SK-N-SH treated with all-trans-retinoic acid at 6 μM for 48 hours (cell line): Measurements from ENCODE around the gene CNOT10.

Source experiments
- ATAC-seq: fragments of 200-7000 bp; cut with Tn5 transposase; 3 replicates; pipeline ENCODE4 v1.9.1; 2020; ENCODE audit warnings: mild to moderate bottlenecking, moderate library complexity
- ARNTL ChIP-seq: fragments of 450-650 bp; formaldehyde crosslinking; IDR thresholded peaks from 2 replicates; pipeline ENCODE4 v1.5.0; 2020; ENCODE audit warnings: low read depth, mild to moderate bottlenecking, moderate library complexity, borderline replicate concordance
- BACH2 ChIP-seq: fragments of 250-450 bp; sonication (Bioruptor Pico); IDR thresholded peaks from 2 replicates; pipeline ENCODE4 v1.9.0; 2021; ENCODE audit warnings: mild to moderate bottlenecking, borderline replicate concordance
- CSDC2 ChIP-seq: fragments of 250-450 bp; sonication (Bioruptor Pico); IDR thresholded peaks from 2 replicates; pipeline ENCODE4 v1.5.0; 2020; ENCODE audit warnings: mild to moderate bottlenecking, moderate library complexity
- ESRRG ChIP-seq: fragments of 250-450 bp; sonication (Bioruptor Pico); IDR thresholded peaks from 2 replicates; pipeline ENCODE4 v1.6.1; 2021; ENCODE audit warnings: mild to moderate bottlenecking
- GLIS3 ChIP-seq: fragments of 250-450 bp; sonication (Bioruptor Pico); IDR thresholded peaks from 2 replicates; pipeline ENCODE4 v1.5.0; 2020; ENCODE audit warnings: mild to moderate bottlenecking, moderate library complexity
- ISL1 ChIP-seq: fragments of 250-450 bp; sonication (Bioruptor Pico); IDR thresholded peaks from 2 replicates; pipeline ENCODE4 v2.1.2; 2022; ENCODE audit warnings: mild to moderate bottlenecking, moderate library complexity
- OSR1 ChIP-seq: fragments of 250-450 bp; sonication (Bioruptor Pico); IDR thresholded peaks from 2 replicates; pipeline ENCODE4 v1.8.0; 2022; ENCODE audit warnings: moderate library complexity, mild to moderate bottlenecking, inconsistent platforms
- PPARA ChIP-seq: fragments of 250-450 bp; sonication (Bioruptor Pico); IDR thresholded peaks from 2 replicates; pipeline ENCODE4 v1.5.0; 2020; ENCODE audit warnings: mild to moderate bottlenecking, borderline replicate concordance
- SNAI2 ChIP-seq: fragments of 250-450 bp; sonication (Bioruptor Pico); IDR thresholded peaks from 2 replicates; pipeline ENCODE4 v1.5.0; 2020; ENCODE audit warnings: mild to moderate bottlenecking, moderate library complexity
- TCF4 ChIP-seq: fragments of 250-450 bp; sonication (Bioruptor Pico); IDR thresholded peaks from 2 replicates; pipeline ENCODE4 v1.8.0; 2021; ENCODE audit warnings: mild to moderate bottlenecking, moderate library complexity, borderline replicate concordance
- TOX ChIP-seq: fragments of 250-450 bp; sonication (Bioruptor Pico); IDR thresholded peaks from 2 replicates; pipeline ENCODE4 v1.8.0; 2021; ENCODE audit warnings: mild to moderate bottlenecking, moderate library complexity, borderline replicate concordance
- ZC3H10 ChIP-seq: fragments of 250-450 bp; sonication (Bioruptor Pico); IDR thresholded peaks from 2 replicates; pipeline ENCODE4 v1.5.1; 2021; ENCODE audit warnings: mild to moderate bottlenecking, moderate library complexity
- ZFP3 ChIP-seq: fragments of 250-450 bp; sonication (Bioruptor Pico); IDR thresholded peaks from 2 replicates; pipeline ENCODE4 v1.5.0; 2020; ENCODE audit warnings: mild to moderate bottlenecking, moderate library complexity
- ZFP30 ChIP-seq: fragments of 450-650 bp; formaldehyde crosslinking; IDR thresholded peaks from 2 replicates; pipeline ENCODE4 v1.5.0; 2022; ENCODE audit warnings: mild to moderate bottlenecking, moderate library complexity
- ZNF565 ChIP-seq: fragments of 450-650 bp; formaldehyde crosslinking; conservative IDR thresholded peaks from 2 replicates; pipeline ENCODE4 v1.5.0; 2020; ENCODE audit warnings: low read depth, mild to moderate bottlenecking, moderate library complexity
- ZNF70 ChIP-seq: fragments of 450-650 bp; formaldehyde crosslinking; IDR thresholded peaks from 2 replicates; pipeline ENCODE4 v1.5.0; 2020; ENCODE audit warnings: mild to moderate bottlenecking, moderate library complexity
- TF ChIP-seq, protein P1 (sequence below): fragments of 250-450 bp; sonication (Bioruptor Pico); IDR thresholded peaks from 2 replicates; pipeline ENCODE4 v1.5.1; 2021; ENCODE audit warnings: mild to moderate bottlenecking, moderate library complexity
- TF ChIP-seq, protein P2 (sequence below): fragments of 250-450 bp; sonication (Bioruptor Pico); IDR thresholded peaks from 2 replicates; pipeline ENCODE4 v1.5.1; 2020; ENCODE audit warnings: low read depth, mild to moderate bottlenecking, moderate library complexity
- TF ChIP-seq, protein P3 (sequence below): fragments of 250-450 bp; sonication (Bioruptor Pico); IDR thresholded peaks from 2 replicates; pipeline ENCODE4 v1.8.0; 2021; ENCODE audit warnings: low read depth, mild to moderate bottlenecking, moderate library complexity, borderline replicate concordance
- TF ChIP-seq, protein P4 (sequence below): fragments of 250-450 bp; sonication (Bioruptor Pico); IDR thresholded peaks from 2 replicates; pipeline ENCODE4 v1.5.0; 2020; ENCODE audit warnings: mild to moderate bottlenecking, moderate library complexity
- TF ChIP-seq, protein P5 (sequence below): fragments of 250-450 bp; sonication (Bioruptor Pico); IDR thresholded peaks from 2 replicates; pipeline ENCODE4 v1.8.0; 2020; ENCODE audit warnings: mild to moderate bottlenecking, moderate library complexity, borderline replicate concordance

Gene CNOT10

DNA sequence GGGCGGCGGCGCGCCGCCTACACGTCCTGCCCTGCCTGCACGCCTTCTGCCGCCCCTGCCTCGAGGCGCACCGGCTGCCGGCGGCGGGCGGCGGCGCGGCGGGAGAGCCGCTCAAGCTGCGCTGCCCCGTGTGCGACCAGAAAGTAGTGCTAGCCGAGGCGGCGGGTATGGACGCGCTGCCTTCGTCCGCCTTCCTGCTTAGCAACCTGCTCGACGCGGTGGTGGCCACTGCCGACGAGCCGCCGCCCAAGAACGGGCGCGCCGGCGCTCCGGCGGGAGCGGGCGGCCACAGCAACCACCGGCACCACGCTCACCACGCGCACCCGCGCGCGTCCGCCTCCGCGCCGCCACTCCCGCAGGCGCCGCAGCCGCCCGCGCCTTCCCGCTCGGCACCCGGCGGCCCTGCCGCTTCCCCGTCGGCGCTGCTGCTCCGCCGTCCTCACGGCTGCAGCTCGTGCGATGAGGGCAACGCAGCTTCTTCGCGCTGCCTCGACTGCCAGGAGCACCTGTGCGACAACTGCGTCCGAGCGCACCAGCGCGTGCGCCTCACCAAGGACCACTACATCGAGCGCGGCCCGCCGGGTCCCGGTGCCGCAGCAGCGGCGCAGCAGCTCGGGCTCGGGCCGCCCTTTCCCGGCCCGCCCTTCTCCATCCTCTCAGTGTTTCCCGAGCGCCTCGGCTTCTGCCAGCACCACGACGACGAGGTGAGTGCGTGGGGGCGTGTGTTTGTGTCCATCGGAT, 133.4 kb downstream of the CNOT10 start:
- no peak for ATAC-seq
- TF ChIP-seq ZFP3, result no peak
- TF ChIP-seq, protein P1, sequence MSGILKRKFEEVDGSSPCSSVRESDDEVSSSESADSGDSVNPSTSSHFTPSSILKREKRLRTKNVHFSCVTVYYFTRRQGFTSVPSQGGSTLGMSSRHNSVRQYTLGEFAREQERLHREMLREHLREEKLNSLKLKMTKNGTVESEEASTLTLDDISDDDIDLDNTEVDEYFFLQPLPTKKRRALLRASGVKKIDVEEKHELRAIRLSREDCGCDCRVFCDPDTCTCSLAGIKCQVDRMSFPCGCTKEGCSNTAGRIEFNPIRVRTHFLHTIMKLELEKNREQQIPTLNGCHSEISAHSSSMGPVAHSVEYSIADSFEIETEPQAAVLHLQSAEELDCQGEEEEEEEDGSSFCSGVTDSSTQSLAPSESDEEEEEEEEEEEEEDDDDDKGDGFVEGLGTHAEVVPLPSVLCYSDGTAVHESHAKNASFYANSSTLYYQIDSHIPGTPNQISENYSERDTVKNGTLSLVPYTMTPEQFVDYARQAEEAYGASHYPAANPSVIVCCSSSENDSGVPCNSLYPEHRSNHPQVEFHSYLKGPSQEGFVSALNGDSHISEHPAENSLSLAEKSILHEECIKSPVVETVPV (CRISPR knock-in tag), result no peak
- TF ChIP-seq CSDC2, result no peak
- TF ChIP-seq, protein P2, sequence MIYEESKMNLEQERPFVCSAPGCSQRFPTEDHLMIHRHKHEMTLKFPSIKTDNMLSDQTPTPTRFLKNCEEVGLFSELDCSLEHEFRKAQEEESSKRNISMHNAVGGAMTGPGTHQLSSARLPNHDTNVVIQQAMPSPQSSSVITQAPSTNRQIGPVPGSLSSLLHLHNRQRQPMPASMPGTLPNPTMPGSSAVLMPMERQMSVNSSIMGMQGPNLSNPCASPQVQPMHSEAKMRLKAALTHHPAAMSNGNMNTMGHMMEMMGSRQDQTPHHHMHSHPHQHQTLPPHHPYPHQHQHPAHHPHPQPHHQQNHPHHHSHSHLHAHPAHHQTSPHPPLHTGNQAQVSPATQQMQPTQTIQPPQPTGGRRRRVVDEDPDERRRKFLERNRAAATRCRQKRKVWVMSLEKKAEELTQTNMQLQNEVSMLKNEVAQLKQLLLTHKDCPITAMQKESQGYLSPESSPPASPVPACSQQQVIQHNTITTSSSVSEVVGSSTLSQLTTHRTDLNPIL, result no peak
- no peak for TF ChIP-seq ZNF70
- no peak for TF ChIP-seq GLIS3 (CRISPR knock-in tag)
- no peak for TF ChIP-seq ZNF565 (CRISPR knock-in tag)
- no peak for TF ChIP-seq BACH2 (CRISPR knock-in tag)
- no peak for TF ChIP-seq ISL1 (CRISPR knock-in tag)
- no peak for TF ChIP-seq TOX (CRISPR knock-in tag)
- no peak for TF ChIP-seq ARNTL (CRISPR knock-in tag)
- TF ChIP-seq, protein P3, sequence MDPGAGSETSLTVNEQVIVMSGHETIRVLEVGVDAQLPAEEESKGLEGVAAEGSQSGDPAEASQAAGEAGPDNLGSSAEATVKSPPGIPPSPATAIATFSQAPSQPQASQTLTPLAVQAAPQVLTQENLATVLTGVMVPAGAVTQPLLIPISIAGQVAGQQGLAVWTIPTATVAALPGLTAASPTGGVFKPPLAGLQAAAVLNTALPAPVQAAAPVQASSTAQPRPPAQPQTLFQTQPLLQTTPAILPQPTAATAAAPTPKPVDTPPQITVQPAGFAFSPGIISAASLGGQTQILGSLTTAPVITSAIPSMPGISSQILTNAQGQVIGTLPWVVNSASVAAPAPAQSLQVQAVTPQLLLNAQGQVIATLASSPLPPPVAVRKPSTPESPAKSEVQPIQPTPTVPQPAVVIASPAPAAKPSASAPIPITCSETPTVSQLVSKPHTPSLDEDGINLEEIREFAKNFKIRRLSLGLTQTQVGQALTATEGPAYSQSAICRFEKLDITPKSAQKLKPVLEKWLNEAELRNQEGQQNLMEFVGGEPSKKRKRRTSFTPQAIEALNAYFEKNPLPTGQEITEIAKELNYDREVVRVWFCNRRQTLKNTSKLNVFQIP (CRISPR knock-in tag), result no peak
- TF ChIP-seq OSR1 (CRISPR knock-in tag), result no peak
- TF ChIP-seq, protein P4, sequence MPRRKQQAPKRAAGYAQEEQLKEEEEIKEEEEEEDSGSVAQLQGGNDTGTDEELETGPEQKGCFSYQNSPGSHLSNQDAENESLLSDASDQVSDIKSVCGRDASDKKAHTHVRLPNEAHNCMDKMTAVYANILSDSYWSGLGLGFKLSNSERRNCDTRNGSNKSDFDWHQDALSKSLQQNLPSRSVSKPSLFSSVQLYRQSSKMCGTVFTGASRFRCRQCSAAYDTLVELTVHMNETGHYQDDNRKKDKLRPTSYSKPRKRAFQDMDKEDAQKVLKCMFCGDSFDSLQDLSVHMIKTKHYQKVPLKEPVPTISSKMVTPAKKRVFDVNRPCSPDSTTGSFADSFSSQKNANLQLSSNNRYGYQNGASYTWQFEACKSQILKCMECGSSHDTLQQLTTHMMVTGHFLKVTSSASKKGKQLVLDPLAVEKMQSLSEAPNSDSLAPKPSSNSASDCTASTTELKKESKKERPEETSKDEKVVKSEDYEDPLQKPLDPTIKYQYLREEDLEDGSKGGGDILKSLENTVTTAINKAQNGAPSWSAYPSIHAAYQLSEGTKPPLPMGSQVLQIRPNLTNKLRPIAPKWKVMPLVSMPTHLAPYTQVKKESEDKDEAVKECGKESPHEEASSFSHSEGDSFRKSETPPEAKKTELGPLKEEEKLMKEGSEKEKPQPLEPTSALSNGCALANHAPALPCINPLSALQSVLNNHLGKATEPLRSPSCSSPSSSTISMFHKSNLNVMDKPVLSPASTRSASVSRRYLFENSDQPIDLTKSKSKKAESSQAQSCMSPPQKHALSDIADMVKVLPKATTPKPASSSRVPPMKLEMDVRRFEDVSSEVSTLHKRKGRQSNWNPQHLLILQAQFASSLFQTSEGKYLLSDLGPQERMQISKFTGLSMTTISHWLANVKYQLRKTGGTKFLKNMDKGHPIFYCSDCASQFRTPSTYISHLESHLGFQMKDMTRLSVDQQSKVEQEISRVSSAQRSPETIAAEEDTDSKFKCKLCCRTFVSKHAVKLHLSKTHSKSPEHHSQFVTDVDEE (CRISPR knock-in tag), result no peak

DNA sequence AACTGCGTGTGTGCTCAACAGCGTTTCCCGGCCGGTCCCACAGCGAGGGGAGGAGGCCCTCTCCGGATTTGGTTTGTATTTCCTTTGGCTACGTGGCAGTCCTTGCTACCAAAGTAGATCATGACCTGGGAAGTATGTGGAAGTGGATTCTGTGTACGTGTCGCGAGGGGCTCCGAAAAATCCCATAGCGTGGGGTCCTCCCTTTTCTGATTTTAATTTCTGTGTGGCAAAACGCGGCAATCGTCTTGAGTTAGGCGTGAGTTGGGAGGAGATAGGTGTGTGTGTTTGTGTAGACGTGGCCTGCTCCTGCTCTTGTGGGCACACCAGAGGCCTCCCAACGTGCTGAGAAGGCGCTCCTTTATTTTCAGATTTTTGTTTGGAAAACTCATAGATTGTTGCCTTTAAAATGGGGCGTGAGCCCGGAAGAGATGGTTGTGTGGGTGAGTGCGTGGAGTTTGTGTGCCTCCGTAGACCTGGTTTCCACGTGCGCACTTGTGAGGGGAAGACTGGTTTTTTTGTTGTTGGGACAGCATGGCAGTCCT, 134.1 kb downstream of the CNOT10 start:
- no peak for ATAC-seq
- no peak for TF ChIP-seq GLIS3 (CRISPR knock-in tag)
- no peak for TF ChIP-seq TCF4 (CRISPR knock-in tag)
- no peak for TF ChIP-seq TOX (CRISPR knock-in tag)
- TF ChIP-seq ZFP30 (CRISPR knock-in tag), result no peak
- TF ChIP-seq, protein P2, result no peak
- TF ChIP-seq, protein P5, sequence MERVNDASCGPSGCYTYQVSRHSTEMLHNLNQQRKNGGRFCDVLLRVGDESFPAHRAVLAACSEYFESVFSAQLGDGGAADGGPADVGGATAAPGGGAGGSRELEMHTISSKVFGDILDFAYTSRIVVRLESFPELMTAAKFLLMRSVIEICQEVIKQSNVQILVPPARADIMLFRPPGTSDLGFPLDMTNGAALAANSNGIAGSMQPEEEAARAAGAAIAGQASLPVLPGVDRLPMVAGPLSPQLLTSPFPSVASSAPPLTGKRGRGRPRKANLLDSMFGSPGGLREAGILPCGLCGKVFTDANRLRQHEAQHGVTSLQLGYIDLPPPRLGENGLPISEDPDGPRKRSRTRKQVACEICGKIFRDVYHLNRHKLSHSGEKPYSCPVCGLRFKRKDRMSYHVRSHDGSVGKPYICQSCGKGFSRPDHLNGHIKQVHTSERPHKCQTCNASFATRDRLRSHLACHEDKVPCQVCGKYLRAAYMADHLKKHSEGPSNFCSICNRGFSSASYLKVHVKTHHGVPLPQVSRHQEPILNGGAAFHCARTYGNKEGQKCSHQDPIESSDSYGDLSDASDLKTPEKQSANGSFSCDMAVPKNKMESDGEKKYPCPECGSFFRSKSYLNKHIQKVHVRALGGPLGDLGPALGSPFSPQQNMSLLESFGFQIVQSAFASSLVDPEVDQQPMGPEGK (CRISPR knock-in tag), result no peak
- TF ChIP-seq ZNF70, result no peak
- no peak for TF ChIP-seq OSR1 (CRISPR knock-in tag)
- TF ChIP-seq CSDC2, result no peak
- no peak for TF ChIP-seq BACH2 (CRISPR knock-in tag)
- TF ChIP-seq ESRRG (CRISPR knock-in tag), result no peak
- no peak for TF ChIP-seq ARNTL (CRISPR knock-in tag)
- no peak for TF ChIP-seq PPARA
- no peak for TF ChIP-seq ZFP3
- no peak for TF ChIP-seq ZC3H10 (CRISPR knock-in tag)
- TF ChIP-seq SNAI2 (CRISPR knock-in tag), result no peak
